H1 (cell line): ENCODE data around the gene UBE2F. TPM values are rescaled to one million over a fixed set of nuclear protein-coding genes. Genes with fewer than 3 reads are reported as not detected.

ENCODE experiments used
- CTCF ChIA-PET: fragments of 300-600 bp; sonication (Branson Sonifier 250); formaldehyde crosslinking; loops from one replicate; lab custom pipeline; 2021; ENCODE audit not compliant: partially characterized antibody; lab: Charles Lee
- POLR2A ChIA-PET: fragments of 300-600 bp; sonication (Branson Sonifier 250); formaldehyde crosslinking; loops from one replicate; lab custom pipeline; 2021; ENCODE audit warnings: inconsistent platforms; ENCODE audit not compliant: partially characterized antibody; lab: Charles Lee
- DNase-seq, 2 experiments: peaks; one replicate each; pipeline versions ENCODE4 v3.0.0 to v3.0.0-alpha.2; 2010 to 2022; ENCODE audit warnings: low spot score in 2 of 2, low read depth in 1 of 2, mixed read lengths in 1 of 2
- FAIRE-seq: peaks from 2 replicates; lab custom pipeline; 2011; peaks lifted over from hg19 to GRCh38; lab: Jason Lieb, UNC
- H2AFZ ChIP-seq: 2 replicates; pipeline ENCODE4 v1.8.1; 2012; ENCODE audit warnings: low read length, inconsistent platforms
- H2AK5ac ChIP-seq: 2 replicates; pipeline ENCODE4 v1.6.1; 2013; ENCODE audit warnings: low read depth, low read length
- H2BK120ac ChIP-seq: replicated peaks from 2 replicates; pipeline ENCODE3; 2013; ENCODE audit warnings: low read depth, low read length, inconsistent platforms
- H2BK12ac ChIP-seq: 2 replicates; pipeline ENCODE4 v1.6.1; 2013; ENCODE audit warnings: low read depth, low read length
- H2BK15ac ChIP-seq: 2 replicates; pipeline ENCODE4 v1.6.1; 2013; ENCODE audit warnings: low read length
- H2BK20ac ChIP-seq: 2 replicates; pipeline ENCODE4 v1.6.1; 2013; ENCODE audit warnings: low read length
- H2BK5ac ChIP-seq: 2 replicates; pipeline ENCODE4 v1.6.1; 2013; ENCODE audit warnings: low read depth, low read length
- H3K14ac ChIP-seq: 2 replicates; pipeline ENCODE4 v1.6.1; 2013; ENCODE audit warnings: inconsistent platforms; ENCODE audit not compliant: insufficient read length
- H3K18ac ChIP-seq: 2 replicates; pipeline ENCODE4 v1.6.1; 2013; ENCODE audit warnings: low read length; ENCODE audit errors: extremely low read depth
- H3K23ac ChIP-seq: 2 replicates; pipeline ENCODE4 v1.6.1; 2013; ENCODE audit warnings: inconsistent platforms; ENCODE audit not compliant: insufficient read length
- H3K23me2 ChIP-seq: 2 replicates; pipeline ENCODE4 v1.6.1; 2013; ENCODE audit warnings: low read depth, low read length
- H3K27ac ChIP-seq: 2 replicates; pipeline ENCODE4 v1.6.1; 2011; ENCODE audit warnings: low read depth, low read length, inconsistent platforms
- H3K27me3 ChIP-seq, 4 experiments: replicated peaks in 1 of 4; 1 replicate in 1 of 4; 2 replicates in 3 of 4; pipeline versions ENCODE4 v1.6.1 to v1.8.1; 2011 to 2013; ENCODE audit warnings: low read length in 3 of 4, mild to moderate bottlenecking in 3 of 4, inconsistent platforms in 2 of 4, mixed read lengths in 2 of 4, moderate library complexity in 1 of 4; ENCODE audit not compliant: control insufficient read depth in 3 of 4, insufficient read depth in 3 of 4; ENCODE audit errors: extremely low read depth in 1 of 4
- H3K36me3 ChIP-seq, 4 experiments: 2 replicates each; pipeline versions ENCODE4 v1.6.1 to v1.8.1; 2011 to 2013; ENCODE audit warnings: mild to moderate bottlenecking in 4 of 4, low read length in 3 of 4, moderate library complexity in 2 of 4, control low read depth in 1 of 4, inconsistent platforms in 1 of 4; ENCODE audit not compliant: insufficient read depth in 4 of 4, control insufficient read depth in 2 of 4
- H3K4ac ChIP-seq: replicated peaks from 2 replicates; pipeline ENCODE3; 2013; ENCODE audit warnings: low read length, low read depth, mixed read lengths, inconsistent platforms; ENCODE audit not compliant: insufficient read length
- H3K4me1 ChIP-seq, 4 experiments: replicated peaks in 1 of 4; 1 replicate in 1 of 4; 2 replicates in 3 of 4; pipeline versions ENCODE4 v1.6.1 to v1.8.1; 2011 to 2013; ENCODE audit warnings: low read length in 3 of 4, inconsistent platforms in 2 of 4, mixed read lengths in 1 of 4; ENCODE audit not compliant: insufficient read depth in 4 of 4, control insufficient read depth in 3 of 4
- H3K4me2 ChIP-seq, 2 experiments: 2 replicates each; pipeline versions ENCODE4 v1.6.1 to v1.8.1; 2011 to 2013; ENCODE audit warnings: low read depth in 2 of 2, low read length in 2 of 2, control low read depth in 1 of 2, inconsistent platforms in 1 of 2, mild to moderate bottlenecking in 1 of 2; ENCODE audit not compliant: insufficient read depth in 1 of 2
- H3K4me3 ChIP-seq, 4 experiments: fragments of 200-600, 300-600 bp in 1 of 4; sonication (generic), shearing (Covaris generic), sonication (Bioruptor Twin) in 1 of 4; 2 replicates each; pipeline versions ENCODE4 v1.5.1 to v1.8.1; 2011 to 2016; ENCODE audit warnings: low read length in 4 of 4, low read depth in 3 of 4, control low read depth in 2 of 4, inconsistent platforms in 2 of 4, mild to moderate bottlenecking in 2 of 4, mixed read lengths in 1 of 4, moderate library complexity in 1 of 4; ENCODE audit not compliant: insufficient read depth in 2 of 4; ENCODE audit errors: extremely low read depth in 1 of 4
- H3K56ac ChIP-seq: replicated peaks from 2 replicates; pipeline ENCODE3; 2013; ENCODE audit warnings: low read depth, mild to moderate bottlenecking, mixed read lengths, low read length, inconsistent platforms; ENCODE audit not compliant: insufficient read length
- H3K79me1 ChIP-seq: 2 replicates; pipeline ENCODE4 v1.6.1; 2013; ENCODE audit warnings: low read depth, low read length, control low read depth
- H3K79me2 ChIP-seq, 2 experiments: 2 replicates each; pipeline versions ENCODE4 v1.6.1 to v1.8.1; 2012 to 2013; ENCODE audit warnings: low read length in 2 of 2, mild to moderate bottlenecking in 2 of 2, inconsistent platforms in 1 of 2; ENCODE audit not compliant: insufficient read depth in 2 of 2, control insufficient read depth in 1 of 2
- H3K9ac ChIP-seq, 4 experiments: replicated peaks in 1 of 4; 1 replicate in 1 of 4; 2 replicates in 3 of 4; pipeline versions ENCODE4 v1.6.1 to v1.8.1; 2011 to 2013; ENCODE audit warnings: low read depth in 3 of 4, low read length in 3 of 4, control low read depth in 2 of 4, mild to moderate bottlenecking in 2 of 4, moderate library complexity in 2 of 4, inconsistent platforms in 1 of 4; ENCODE audit errors: extremely low read depth in 1 of 4
- H3K9me3 ChIP-seq, 2 experiments: 2 replicates each; pipeline versions ENCODE4 v1.6.1 to v1.8.1; 2012 to 2013; ENCODE audit warnings: mild to moderate bottlenecking in 2 of 2, moderate library complexity in 2 of 2, control low read depth in 1 of 2, inconsistent platforms in 1 of 2, low read depth in 1 of 2, low read length in 1 of 2, mixed read lengths in 1 of 2; ENCODE audit not compliant: insufficient read depth in 2 of 2
- H4K20me1 ChIP-seq, 2 experiments: replicated peaks in 1 of 2; 2 replicates each; pipeline versions ENCODE3 to v1.8.1; 2011 to 2013; ENCODE audit warnings: inconsistent platforms in 2 of 2, low read length in 2 of 2, mild to moderate bottlenecking in 1 of 2; ENCODE audit not compliant: insufficient read depth in 2 of 2, control insufficient read depth in 1 of 2
- H4K5ac ChIP-seq: 2 replicates; pipeline ENCODE4 v1.6.1; 2013; ENCODE audit warnings: low read length, low read depth, mixed read lengths, inconsistent platforms; ENCODE audit not compliant: insufficient read length
- H4K8ac ChIP-seq: 2 replicates; pipeline ENCODE4 v1.8.0; 2013; ENCODE audit warnings: mild to moderate bottlenecking, moderate library complexity, low read length, inconsistent platforms; ENCODE audit not compliant: insufficient read depth; ENCODE audit errors: extremely low read depth
- H4K91ac ChIP-seq: replicated peaks from 2 replicates; pipeline ENCODE3; 2013; ENCODE audit warnings: low read length, mixed read lengths, inconsistent platforms; ENCODE audit not compliant: insufficient read length
- ASH2L ChIP-seq: fragments of 200-600, 300-600 bp; sonication (generic); IDR thresholded peaks from one replicate; pipeline ENCODE4 v1.7.1; 2017; ENCODE audit warnings: low read length
- BACH1 ChIP-seq: IDR thresholded peaks from 2 replicates; pipeline ENCODE4 v1.6.1; 2012; ENCODE audit warnings: low read length, improper control_type of control experiment
- BCL11A ChIP-seq, 2 experiments: IDR thresholded peaks; one replicate each; pipeline ENCODE4 v1.6.1; 2011; ENCODE audit warnings: low read depth in 2 of 2, low read length in 2 of 2, mild to moderate bottlenecking in 2 of 2
- CBX5 ChIP-seq: fragments of 300-800, 300-1000 bp; sonication (generic); IDR thresholded peaks from 2 replicates; pipeline ENCODE4 v1.7.1; 2016; ENCODE audit warnings: antibody characterized with exemption, low read length, low read depth
- EGR1 ChIP-seq: IDR thresholded peaks from 2 replicates; pipeline ENCODE4 v1.6.1; 2011; ENCODE audit warnings: low read depth, low read length, borderline replicate concordance
- JUN ChIP-seq: IDR thresholded peaks from 2 replicates; pipeline ENCODE4 v1.6.1; 2011; ENCODE audit warnings: low read depth, mild to moderate bottlenecking, improper control_type of control experiment, low read length
- NANOG ChIP-seq: IDR thresholded peaks from 2 replicates; pipeline ENCODE4 v1.6.1; 2011; ENCODE audit warnings: low read length, low read depth, mild to moderate bottlenecking, inconsistent platforms; ENCODE audit not compliant: insufficient read depth, poor library complexity, severe bottlenecking
- POU5F1 ChIP-seq: IDR thresholded peaks from 2 replicates; pipeline ENCODE4 v1.6.1; 2011; ENCODE audit warnings: low read depth, mild to moderate bottlenecking, low read length, moderate library complexity
- RFX5 ChIP-seq: IDR thresholded peaks from 2 replicates; pipeline ENCODE4 v1.6.1; 2011; ENCODE audit warnings: low read depth, low read length, improper control_type of control experiment, borderline replicate concordance
- SIN3A ChIP-seq, 2 experiments: IDR thresholded peaks in 1 of 2; conservative IDR thresholded peaks in 1 of 2; 2 replicates each; pipeline ENCODE4 v1.6.1; 2011 to 2012; ENCODE audit warnings: low read length in 2 of 2, improper control_type of control experiment in 1 of 2, low read depth in 1 of 2, mild to moderate bottlenecking in 1 of 2
- TAF7 ChIP-seq: optimal IDR thresholded peaks from 2 replicates; pipeline ENCODE3; 2011; ENCODE audit warnings: low read depth, mild to moderate bottlenecking, inconsistent platforms, low read length, moderate library complexity, borderline replicate concordance
- TBP ChIP-seq: IDR thresholded peaks from 2 replicates; pipeline ENCODE4 v1.6.1; 2011; ENCODE audit warnings: low read depth, low read length, improper control_type of control experiment
- ZNF274 ChIP-seq: IDR thresholded peaks from 2 replicates; pipeline ENCODE4 v1.7.0; 2012; ENCODE audit warnings: low read length, borderline replicate concordance; ENCODE audit errors: extremely low read depth
- WGBS, 2 experiments: shearing (Covaris generic) in 1 of 2; methylation state at CpG; one replicate each; pipeline versions ENCODE4 v1.1.6 to v1.1.7; 2013 to 2015; ENCODE audit warnings: low lambda C conversion rate in 2 of 2, mixed read lengths in 2 of 2, inconsistent platforms in 1 of 2, low coverage in 1 of 2, missing lambda C conversion rate in 1 of 2; ENCODE audit not compliant: insufficient replicate concordance in 2 of 2, insufficient coverage in 1 of 2, insufficient read length in 1 of 2; ENCODE audit errors: extremely low coverage in 1 of 2, missing lambda C conversion rate in 1 of 2; 5-methylcytosine and 5-hydroxymethylcytosine counted together
- polyA plus RNA-seq, 7 experiments: library from polyadenylated mRNA; depleted of rRNA in 3 of 7; stranded (reverse) in 5 of 7; unstranded in 2 of 7; fragments of >200 nt in 5 of 7; fragments of 200-250 nt in 2 of 7; gene quantifications; 1 replicate in 5 of 7; 2 replicates in 1 of 7; 4 replicates in 1 of 7; pipeline versions ENCODE4 v1.2.1 to v1.2.3, GENCODE V29; 2011 to 2013; ENCODE audit warnings: missing spikeins in 2 of 7, mixed read lengths in 2 of 7
- total RNA-seq: library from RNA; stranded (reverse); fragmentation: NEBNext Ultra II Directional; extraction: Animal tissue kit (Norgen Biotek cat#: 25700); gene quantifications from 2 replicates; pipeline ENCODE4 v1.2.1, GENCODE V29; 2021
- TF ChIP-seq, protein P1 (sequence below): IDR thresholded peaks from 2 replicates; pipeline ENCODE4 v1.6.1; 2011; ENCODE audit warnings: low read depth, mild to moderate bottlenecking, low read length; ENCODE audit not compliant: insufficient read depth

The UBE2F gene
- total and polyA plus RNA-seq, 2 of the 8 experiments (the other 6 are each of a cell fraction or from before 2014, with no cell fraction given), result 43.3 to 59.8 TPM

GRCh38 chr2:238007924-238008323 lies 41.1 kb downstream of the UBE2F start:
- H3K14ac ChIP-seq, result no peak overlapping the region
- H3K56ac ChIP-seq, result no peak overlapping the region
- peaks cover 3% of the 10 kb centered on the region for H3K79me1 ChIP-seq
- no peak for DNase-seq
- CTCF ChIA-PET, result no interaction called here
- no peak overlapping the region for H3K23ac ChIP-seq
- no peak overlapping the region for H2BK120ac ChIP-seq
- H3K27me3 ChIP-seq, result no peaks in the 10 kb centered on the region
- H3K36me3 ChIP-seq, result no peaks in the 10 kb centered on the region
- H4K91ac ChIP-seq, result no peak overlapping the region
- no peak overlapping the region for H3K27ac ChIP-seq
- H3K23me2 ChIP-seq, result no peaks in the 10 kb centered on the region; the same call in 1 of the 2 replicates
- 76% methylated on average over 6 of the region's 6 CpGs; no CpG with 5 or more reads in 1 of the 2 experiments for WGBS, 2 experiments
- POLR2A ChIA-PET, result no interaction called here
- no peak overlapping the region for H2BK15ac ChIP-seq
- H3K4me3 ChIP-seq, result no peak overlapping the region
- H2BK20ac ChIP-seq, result no peak overlapping the region
- no peaks in the 10 kb centered on the region for H3K4me1 ChIP-seq
- no peak for FAIRE-seq
- no peak overlapping the region for H4K8ac ChIP-seq
- peaks cover 0 to 3% of the 10 kb centered on the region in 2 experiments for H4K20me1 ChIP-seq
- no peak overlapping the region for H3K9ac ChIP-seq
- no peak overlapping the region for H3K18ac ChIP-seq
- H3K79me2 ChIP-seq, result no peaks in the 10 kb centered on the region; a peak in 1 of 4 replicates
- no peaks in the 10 kb centered on the region for H3K9me3 ChIP-seq
- H2AK5ac ChIP-seq, result no peak overlapping the region
- no peak overlapping the region for H2AFZ ChIP-seq
- no peak overlapping the region for H3K4me2 ChIP-seq
- H2BK5ac ChIP-seq, result no peak overlapping the region
- no peak overlapping the region for H3K4ac ChIP-seq
- no peak overlapping the region for H2BK12ac ChIP-seq
- H4K5ac ChIP-seq, result no peak overlapping the region
- TF ChIP-seq TBP (no peak), CBX5 (no peak), EGR1 (no peak), BCL11A (IDR thresholded peaks at IDR 0.05; ENCODE audit: low read depth in 2 of 2, low read length in 2 of 2) (no peak), BACH1 (no peak), RFX5 (no peak), ZNF274 (no peak), JUN (no peak), TAF7 (no peak), SIN3A (conservative IDR thresholded peaks at IDR 0.05 in 1 of 2, IDR thresholded peaks at IDR 0.05 in 1 of 2; ENCODE audit: low read depth in 1 of 2, low read length in 2 of 2) (no peak), ASH2L (no peak), POU5F1 (no peak), NANOG (no peak)
- TF ChIP-seq, protein P1, sequence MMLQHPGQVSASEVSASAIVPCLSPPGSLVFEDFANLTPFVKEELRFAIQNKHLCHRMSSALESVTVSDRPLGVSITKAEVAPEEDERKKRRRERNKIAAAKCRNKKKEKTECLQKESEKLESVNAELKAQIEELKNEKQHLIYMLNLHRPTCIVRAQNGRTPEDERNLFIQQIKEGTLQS, result no peak
